Stimulated activated CD4-positive, alpha-beta T cell treated with anti-CD3 and anti-CD28 coated beads, Interleukin-2, amount 100 ng/mL, for 48 hours (primary cell): Measurements from ENCODE around the gene FLOT2.
A peak's percentile ranks its signal among the peaks of the same experiment; 100 is the strongest.
"Not testable (repeated sequence)": the region's sequence is repeated elsewhere in the genome, so short reads cannot be mapped to it uniquely, and the experiment has no call there.

Experiments
- DNase-seq, 2 donors: peaks; one replicate each; pipeline ENCODE4 v3.0.0-alpha.2; 2020

Gene FLOT2

GRCh38 chr17:28912938-28913333 is 15.4 kb upstream of the FLOT2 start:
- no peak for DNase-seq

GRCh38 chr17:28912281-28912937 is 14.9 kb upstream of the FLOT2 start:
- no peak for DNase-seq

- DNase-seq = no peak
These were observed 14.0 kb upstream of the FLOT2 start for GRCh38 chr17:28911411-28912045.

GRCh38 chr17:28910534-28910933 is 13.0 kb upstream of the FLOT2 start:
- DNase-seq = no peak

GRCh38 chr17:28908640-28909167 is 11.2 kb upstream of the FLOT2 start:
- DNase-seq = no peak

- no peak for DNase-seq
These were observed 10.4 kb upstream of the FLOT2 start for GRCh38 chr17:28907709-28908475.

- no peak for DNase-seq
These were observed 9.3 kb upstream of the FLOT2 start for GRCh38 chr17:28906706-28907438.

GRCh38 chr17:28906276-28906675 is 8.7 kb upstream of the FLOT2 start:
- DNase-seq = no peak

GRCh38 chr17:28904800-28905199 is 7.3 kb upstream of the FLOT2 start:
- no peak for DNase-seq

- not testable (repeated sequence) for DNase-seq
These were observed 6.0 kb upstream of the FLOT2 start for GRCh38 chr17:28903546-28903841.

GRCh38 chr17:28902819-28903545 is 5.4 kb upstream of the FLOT2 start, which contains the start of gene DHRS13:
Gene DHRS13 (minus strand): TSS chr17:28903079. CDS start chr17:28902944, 135 bp downstream.
- peak; percentile 90 to 95 for DNase-seq

GRCh38 chr17:28901866-28902818 is 4.6 kb upstream of the FLOT2 start:
- peak; percentile 47 to 49 for DNase-seq

GRCh38 chr17:28900986-28901726 is 3.6 kb upstream of the FLOT2 start:
- DNase-seq = no peak

GRCh38 chr17:28899212-28899815 is 1.8 kb upstream of the FLOT2 start:
- no peak for DNase-seq

GRCh38 chr17:28898527-28898955 is 1.0 kb upstream of the FLOT2 start:
- no peak for DNase-seq

- peak in 1 of 2 donors; percentile 34 for DNase-seq
These were observed 415 bp upstream of the FLOT2 start for GRCh38 chr17:28897769-28898526.

GRCh38 chr17:28896491-28896883 is 1.0 kb downstream of the FLOT2 start:
- no peak for DNase-seq

- DNase-seq = no peak
These were observed 1.6 kb downstream of the FLOT2 start for GRCh38 chr17:28895794-28896447.
